BLaER1 treated with 17β-estradiol and CSF1 and Interleukin-3, amounts not matched to agents 10 nM and 100 nM (cell line): ENCODE data around the gene RGS5.

Experiments
- H3K27ac ChIP-seq, 11 experiments: shearing (Covaris generic); formaldehyde crosslinking; 2 replicates each; pipeline ENCODE4 v1.8.1; 2022
- H3K27me3 ChIP-seq, 11 experiments: shearing (Covaris generic); formaldehyde crosslinking; 2 replicates each; pipeline ENCODE4 v1.8.1; 2022
- H3K36me3 ChIP-seq, 11 experiments: shearing (Covaris generic); formaldehyde crosslinking; 2 replicates each; pipeline ENCODE4 v1.8.1; 2022
- H3K4me1 ChIP-seq, 10 experiments: shearing (Covaris generic); formaldehyde crosslinking; 2 replicates each; pipeline ENCODE4 v1.8.1; 2022
- H3K4me2 ChIP-seq, 11 experiments: shearing (Covaris generic); formaldehyde crosslinking; 2 replicates each; pipeline ENCODE4 v1.8.1; 2022
- H3K4me3 ChIP-seq, 10 experiments: shearing (Covaris generic); formaldehyde crosslinking; 2 replicates each; pipeline ENCODE4 v1.8.1; 2022
- H3K9ac ChIP-seq, 11 experiments: shearing (Covaris generic); formaldehyde crosslinking; 2 replicates each; pipeline ENCODE4 v1.8.1; 2022
- H3K9me3 ChIP-seq, 11 experiments: shearing (Covaris generic); formaldehyde crosslinking; replicated peaks in 1 of 11; 2 replicates each; pipeline ENCODE4 v1.8.1; 2022
- H4K20me1 ChIP-seq, 11 experiments: shearing (Covaris generic); formaldehyde crosslinking; 2 replicates each; pipeline ENCODE4 v1.8.1; 2022
- Cebpa-rat ChIP-seq, 11 experiments: shearing (Covaris generic); IDR thresholded peaks; 2 replicates each; pipeline ENCODE4 v1.8.1; 2022

RGS5 gene

DNA sequence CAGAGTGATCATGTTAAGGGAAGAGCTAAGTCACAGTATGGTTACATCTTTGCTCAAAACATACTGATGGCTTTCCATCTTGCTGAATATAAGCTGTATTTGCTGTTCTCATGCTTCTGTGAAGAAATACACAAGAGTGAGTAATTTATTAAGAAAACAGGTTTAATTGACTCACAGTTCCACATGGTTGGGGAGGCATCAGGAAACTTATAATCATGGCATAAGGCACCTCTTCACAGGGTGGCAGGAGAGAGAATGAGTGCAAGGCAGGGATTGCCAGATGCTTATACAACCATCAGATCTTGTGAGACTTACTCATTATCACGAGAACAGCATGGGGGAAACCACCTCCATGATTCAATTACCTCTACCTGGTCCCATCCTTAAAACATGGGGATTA lies 24.4 kb upstream of the RGS5 start:
- Histone ChIP-seq H3K4me1 (no peaks in the 10 kb centered on the region), H3K27me3 (no peaks in the 10 kb centered on the region), H3K27ac (no peak overlapping the region), H3K4me3 (no peak overlapping the region), H3K9ac (no peak overlapping the region), H3K9me3 (peaks cover 0 to 15% (median 9%) of the 10 kb centered on the region in 11 experiments; a peak in 18 of 22 replicates), H3K4me2 (no peak overlapping the region), H4K20me1 (no peaks in the 10 kb centered on the region; a peak in 1 of 22 replicates), H3K36me3 (no peaks in the 10 kb centered on the region)
- TF ChIP-seq Cebpa-rat (IDR thresholded peaks at IDR 0.05) = no peak

DNA sequence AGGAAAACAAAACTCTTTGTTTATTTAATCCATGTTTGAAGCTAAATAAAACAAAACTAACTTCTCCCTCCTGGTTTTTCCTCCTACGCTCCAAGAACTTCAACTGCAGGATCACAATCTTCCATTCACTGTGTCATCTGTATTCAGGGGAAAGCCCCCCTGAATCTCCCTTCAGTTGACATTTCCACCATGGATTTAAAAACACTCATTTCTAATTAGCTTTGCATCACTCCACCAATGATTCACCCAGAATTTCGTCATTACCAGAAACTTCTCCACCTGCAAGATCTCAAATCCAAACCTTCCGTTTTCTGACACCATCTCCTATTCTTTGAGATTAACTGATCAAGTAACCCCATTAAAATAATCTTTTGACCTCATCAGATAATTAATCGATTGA lies 10.9 kb upstream of the RGS5 start:
- H3K36me3 ChIP-seq = no peaks in the 10 kb centered on the region
- TF ChIP-seq Cebpa-rat (IDR thresholded peaks at IDR 0.05) = no peak
- no peaks in the 10 kb centered on the region for H3K4me1 ChIP-seq
- H3K27ac ChIP-seq = no peak overlapping the region
- no peak overlapping the region for H3K4me3 ChIP-seq
- H3K9ac ChIP-seq = no peak overlapping the region
- H3K9me3 ChIP-seq = no peaks in the 10 kb centered on the region
- no peaks in the 10 kb centered on the region for H3K27me3 ChIP-seq
- H4K20me1 ChIP-seq = no peaks in the 10 kb centered on the region
- H3K4me2 ChIP-seq = no peak overlapping the region

DNA sequence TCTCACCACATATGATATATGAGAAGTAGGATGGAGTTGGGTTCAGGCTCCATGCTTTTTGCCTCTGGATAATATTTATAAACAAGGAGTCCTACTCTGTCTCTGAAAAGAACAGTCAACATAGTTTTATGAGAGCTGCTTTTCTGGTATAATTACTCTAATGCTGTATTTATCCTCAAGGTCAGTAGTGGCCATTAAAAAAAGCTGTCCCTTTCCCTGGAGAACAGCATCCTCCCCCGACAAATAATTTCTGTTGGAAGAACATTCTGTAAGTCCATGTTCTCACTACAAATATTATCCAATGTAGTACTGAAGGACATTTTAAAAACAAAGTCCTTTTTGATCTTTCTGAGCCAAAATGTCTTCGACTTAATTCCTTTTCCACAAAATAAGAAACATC lies 9.0 kb upstream of the RGS5 start:
- H3K27ac ChIP-seq = no peak overlapping the region
- no peak for TF ChIP-seq Cebpa-rat (IDR thresholded peaks at IDR 0.05)
- H3K27me3 ChIP-seq = no peaks in the 10 kb centered on the region
- H3K9ac ChIP-seq = no peak overlapping the region
- no peak overlapping the region for H3K4me3 ChIP-seq
- no peak overlapping the region for H3K4me2 ChIP-seq
- no peaks in the 10 kb centered on the region for H3K36me3 ChIP-seq
- no peaks in the 10 kb centered on the region for H3K4me1 ChIP-seq
- no peaks in the 10 kb centered on the region for H4K20me1 ChIP-seq
- H3K9me3 ChIP-seq = no peaks in the 10 kb centered on the region

GRCh38 chr1:163205513-163205912 lies 2.8 kb upstream of the RGS5 start:
- TF ChIP-seq Cebpa-rat (IDR thresholded peaks at IDR 0.05) = no peak
- Histone ChIP-seq H3K36me3 (no peaks in the 10 kb centered on the region), H3K9ac (no peak overlapping the region), H3K27ac (no peak overlapping the region), H3K9me3 (no peaks in the 10 kb centered on the region), H3K4me1 (no peaks in the 10 kb centered on the region), H3K4me2 (no peak overlapping the region), H3K4me3 (no peak overlapping the region), H3K27me3 (no peaks in the 10 kb centered on the region), H4K20me1 (no peaks in the 10 kb centered on the region)

DNA sequence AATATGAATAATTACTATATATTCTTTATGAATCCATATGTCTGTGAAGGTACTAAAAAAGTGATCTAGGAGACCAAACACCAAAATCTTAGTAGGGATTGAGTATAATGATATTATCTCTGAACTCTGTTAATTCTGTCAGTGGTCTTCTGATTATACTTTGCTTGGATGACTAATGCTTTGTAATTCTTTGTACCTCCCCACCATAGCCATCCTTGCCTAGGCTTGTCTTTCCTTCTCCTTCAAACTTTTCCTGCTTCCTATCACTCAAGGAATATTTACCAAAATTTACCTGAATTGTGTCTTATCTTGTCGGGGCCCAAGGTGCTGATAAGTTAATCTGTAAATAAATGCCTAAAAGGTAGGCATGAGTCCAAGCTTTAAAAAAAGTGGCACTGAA lies 845 bp upstream of the RGS5 start:
- H3K4me1 ChIP-seq = no peaks in the 10 kb centered on the region
- H3K9ac ChIP-seq = no peak overlapping the region
- H3K27ac ChIP-seq = no peak overlapping the region
- no peaks in the 10 kb centered on the region for H3K36me3 ChIP-seq
- TF ChIP-seq Cebpa-rat (IDR thresholded peaks at IDR 0.05) = no peak
- no peaks in the 10 kb centered on the region for H3K9me3 ChIP-seq
- no peak overlapping the region for H3K4me2 ChIP-seq
- no peaks in the 10 kb centered on the region for H3K27me3 ChIP-seq
- no peak overlapping the region for H3K4me3 ChIP-seq
- no peaks in the 10 kb centered on the region for H4K20me1 ChIP-seq

DNA sequence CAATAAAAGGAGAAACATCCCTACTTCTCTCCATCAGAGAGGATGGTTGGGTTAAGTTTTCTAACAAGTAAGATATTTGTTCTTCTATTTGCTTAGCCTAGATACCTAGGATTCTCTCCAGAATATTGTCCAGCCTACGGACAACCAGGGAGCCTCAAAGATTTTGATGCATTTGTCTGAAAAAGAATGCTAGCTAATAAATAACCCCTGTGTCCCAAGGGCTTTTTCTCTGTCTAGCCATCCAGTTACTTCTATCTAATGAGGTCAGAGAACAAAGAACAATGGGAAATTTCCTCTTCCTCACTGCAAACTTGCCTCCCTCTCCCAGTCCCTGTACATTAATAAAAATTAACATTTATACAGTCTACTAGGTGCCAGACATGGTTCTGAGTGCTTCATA lies 810 bp downstream of the RGS5 start:
- Histone ChIP-seq H4K20me1 (no peaks in the 10 kb centered on the region), H3K27me3 (no peaks in the 10 kb centered on the region), H3K36me3 (no peaks in the 10 kb centered on the region), H3K9ac (no peak overlapping the region), H3K4me2 (no peak overlapping the region), H3K9me3 (no peaks in the 10 kb centered on the region), H3K4me1 (no peaks in the 10 kb centered on the region), H3K27ac (no peak overlapping the region), H3K4me3 (no peak overlapping the region)
- TF ChIP-seq Cebpa-rat (IDR thresholded peaks at IDR 0.05) = no peak

GRCh38 chr1:163197022-163197421 lies 5.7 kb downstream of the RGS5 start:
- TF ChIP-seq Cebpa-rat (IDR thresholded peaks at IDR 0.05) = no peak
- no peak overlapping the region for H3K9ac ChIP-seq
- no peak overlapping the region for H3K4me3 ChIP-seq
- H3K4me2 ChIP-seq = no peak overlapping the region
- H3K27ac ChIP-seq = no peak overlapping the region
- no peaks in the 10 kb centered on the region; a peak in 1 of 20 replicates for H3K4me1 ChIP-seq
- no peaks in the 10 kb centered on the region for H3K9me3 ChIP-seq
- no peaks in the 10 kb centered on the region for H4K20me1 ChIP-seq
- H3K27me3 ChIP-seq = no peaks in the 10 kb centered on the region
- no peaks in the 10 kb centered on the region for H3K36me3 ChIP-seq

DNA sequence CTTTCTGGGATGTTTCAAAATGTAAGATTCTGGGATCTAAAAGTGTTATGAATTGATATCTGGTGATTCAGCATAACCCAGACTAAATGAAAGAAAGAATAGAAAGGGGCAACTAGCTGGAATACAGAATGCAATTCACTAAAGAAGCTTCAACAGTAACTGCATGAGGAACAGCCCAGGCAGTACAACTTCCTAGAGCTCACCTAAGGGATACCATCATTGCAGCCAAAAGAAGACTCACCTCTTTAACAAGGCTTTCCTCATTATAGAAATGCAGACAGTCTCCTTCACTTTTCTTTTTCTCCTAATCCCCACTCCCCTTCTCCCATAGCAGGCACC lies 6.3 kb downstream of the RGS5 start:
- Histone ChIP-seq H3K9me3 (no peaks in the 10 kb centered on the region), H3K36me3 (no peaks in the 10 kb centered on the region), H3K27me3 (no peaks in the 10 kb centered on the region), H4K20me1 (no peaks in the 10 kb centered on the region), H3K9ac (no peak overlapping the region), H3K4me3 (no peak overlapping the region), H3K27ac (no peak overlapping the region), H3K4me2 (no peak overlapping the region), H3K4me1 (no peaks in the 10 kb centered on the region; a peak in 1 of 20 replicates)
- TF ChIP-seq Cebpa-rat (IDR thresholded peaks at IDR 0.05) = no peak

- Histone ChIP-seq H3K4me2 (0 out of 22 replicates have a peak overlapping the region, but pooled peaks of 2 of the 11 experiments have one; percentile 0 to 17), H3K27me3 (no peaks in the 10 kb centered on the region), H3K9ac (no peak overlapping the region)
These were observed 6.8 kb downstream of the RGS5 start for GRCh38 chr1:163195728-163196448.

DNA sequence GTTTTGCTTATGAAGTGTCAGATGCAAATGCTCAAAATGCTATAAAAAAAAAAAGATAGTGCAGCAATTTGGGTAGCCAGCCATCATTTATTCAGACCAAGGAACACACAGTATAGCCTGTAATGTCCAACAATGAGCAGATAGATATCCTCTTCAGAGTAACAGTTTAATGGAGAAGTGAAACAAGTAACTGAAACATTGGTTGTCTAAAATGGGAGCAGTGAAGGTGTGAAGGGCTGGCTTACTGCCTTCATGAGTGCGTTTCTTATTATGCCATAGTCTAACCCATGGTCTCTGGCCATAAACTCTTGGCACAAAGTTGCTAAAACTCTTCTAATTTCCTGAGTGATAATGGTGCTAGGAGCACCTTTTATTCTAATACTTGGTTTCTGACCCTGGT lies 11.4 kb downstream of the RGS5 start:
- H3K36me3 ChIP-seq = no peaks in the 10 kb centered on the region
- H3K9ac ChIP-seq = no peak overlapping the region
- H3K27ac ChIP-seq = no peak overlapping the region
- no peak for TF ChIP-seq Cebpa-rat (IDR thresholded peaks at IDR 0.05)
- H3K4me2 ChIP-seq = no peak overlapping the region
- H3K4me3 ChIP-seq = no peak overlapping the region
- no peaks in the 10 kb centered on the region; a peak in 1 of 20 replicates for H3K4me1 ChIP-seq
- no peaks in the 10 kb centered on the region for H3K27me3 ChIP-seq
- H4K20me1 ChIP-seq = no peaks in the 10 kb centered on the region
- H3K9me3 ChIP-seq = no peaks in the 10 kb centered on the region

More at GRCh38 chr1:163195728-163196448, 6.8 kb downstream of the RGS5 start:
- H3K27ac ChIP-seq = no peak overlapping the region
- H3K4me3 ChIP-seq = no peak overlapping the region
- no peaks in the 10 kb centered on the region for H3K36me3 ChIP-seq
- H3K4me1 ChIP-seq = no peaks in the 10 kb centered on the region; a peak in 1 of 20 replicates
- TF ChIP-seq Cebpa-rat (IDR thresholded peaks at IDR 0.05) = no peak
- H4K20me1 ChIP-seq = no peaks in the 10 kb centered on the region
- H3K9me3 ChIP-seq = no peaks in the 10 kb centered on the region
